GM19452 (cell line): ENCODE data around the gene CFAP53.
"Not testable (repeated sequence)": the region's sequence is repeated elsewhere in the genome, so short reads cannot be mapped to it uniquely, and the experiment has no call there.

Source experiments
- ATAC-seq: cut with Tn5 transposase; IDR thresholded peaks from one replicate; pipeline ENCODE4 v1.9.1; 2021; ENCODE audit not compliant: unreplicated experiment

CFAP53 gene

GRCh38 chr18:50274044-50274442 lies 7.7 kb upstream of the CFAP53 start:
- no peak for ATAC-seq

GRCh38 chr18:50273203-50274043 lies 7.1 kb upstream of the CFAP53 start:
- no peak for ATAC-seq

- no peak for ATAC-seq
Measured at GRCh38 chr18:50272568-50272967, 6.3 kb upstream of the CFAP53 start.

- ATAC-seq = peak; percentile 72
Measured at GRCh38 chr18:50268022-50268747, 1.9 kb upstream of the CFAP53 start.

GRCh38 chr18:50262977-50263376 lies 3.3 kb downstream of the CFAP53 start:
- ATAC-seq = no peak

GRCh38 chr18:50250935-50251334 lies 15.4 kb downstream of the CFAP53 start:
- ATAC-seq = no peak

GRCh38 chr18:50249576-50249975 lies 16.7 kb downstream of the CFAP53 start:
- no peak for ATAC-seq

GRCh38 chr18:50247561-50247960 lies 18.7 kb downstream of the CFAP53 start:
- ATAC-seq = no peak

- ATAC-seq = not testable (repeated sequence)
Measured at GRCh38 chr18:50241768-50242167, 24.5 kb downstream of the CFAP53 start.

- ATAC-seq = no peak
Measured at GRCh38 chr18:50240080-50240563, 26.2 kb downstream of the CFAP53 start.

GRCh38 chr18:50232419-50232818 lies 33.9 kb downstream of the CFAP53 start:
- ATAC-seq = no peak

GRCh38 chr18:50231621-50232020 lies 34.7 kb downstream of the CFAP53 start:
- no peak for ATAC-seq

- ATAC-seq = not testable (repeated sequence)
Measured at GRCh38 chr18:50220249-50220648, 46.0 kb downstream of the CFAP53 start.

- peak; percentile 61 for ATAC-seq
Measured at GRCh38 chr18:50218432-50219197, 47.7 kb downstream of the CFAP53 start.

GRCh38 chr18:50209311-50209710 lies 57.0 kb downstream of the CFAP53 start:
- no peak for ATAC-seq

- ATAC-seq = no peak
Measured at GRCh38 chr18:50207722-50208121, 58.6 kb downstream of the CFAP53 start.

- ATAC-seq = no peak
Measured at GRCh38 chr18:50203801-50204604, 62.3 kb downstream of the CFAP53 start.

GRCh38 chr18:50201476-50202018 lies 64.7 kb downstream of the CFAP53 start:
- ATAC-seq = no peak

GRCh38 chr18:50199921-50200320 lies 66.4 kb downstream of the CFAP53 start:
- no peak for ATAC-seq

GRCh38 chr18:50199346-50199855 lies 66.9 kb downstream of the CFAP53 start:
- ATAC-seq = no peak
